Testis (tissue), 3 donors: ENCODE results near the gene MRM3. TPM values are rescaled to one million over a fixed set of nuclear protein-coding genes. Genes with fewer than 3 reads are reported as not detected.
"Not testable (repeated sequence)": the region's sequence is repeated elsewhere in the genome, so short reads cannot be mapped to it uniquely, and the experiment has no call there.

Experiments used
- DNase-seq: peaks from one replicate; pipeline ENCODE4 v3.0.0-alpha.2; 2019
- H3K27ac ChIP-seq, 2 donors: fragments of 200-600 bp; sonication (generic); one replicate each; pipeline ENCODE4 v1.5.1; 2019
- H3K27me3 ChIP-seq: fragments of 200-600 bp; sonication (generic); one replicate; pipeline ENCODE4 v1.5.1; 2019
- H3K36me3 ChIP-seq: fragments of 200-600 bp; sonication (generic); one replicate; pipeline ENCODE4 v1.5.1; 2017; ENCODE audit warnings: low read depth; ENCODE audit errors: missing control alignments
- H3K4me1 ChIP-seq: fragments of 200-600 bp; sonication (generic); one replicate; pipeline ENCODE4 v1.5.1; 2019
- H3K4me3 ChIP-seq, 2 donors: fragments of 200-600 bp; sonication (generic); one replicate each; pipeline ENCODE4 v1.5.1; 2017 to 2019
- H3K9me3 ChIP-seq: fragments of 200-600 bp; sonication (generic); one replicate; pipeline ENCODE4 v1.5.1; 2017
- CTCF ChIP-seq, 3 experiments: fragments of 450-650 bp in 2 of 3; fragments of 200-600 bp in 1 of 3; sonication (generic) in 1 of 3; IDR thresholded peaks; one replicate each; pipeline ENCODE4 v1.5.1; 2016 to 2019; ENCODE audit warnings: antibody characterized with exemption in 3 of 3, mild to moderate bottlenecking in 2 of 3, moderate library complexity in 1 of 3
- POLR2A ChIP-seq: fragments of 450-650 bp; IDR thresholded peaks from one replicate; pipeline ENCODE4 v1.6.1; 2017; ENCODE audit warnings: antibody characterized with exemption, mild to moderate bottlenecking, moderate library complexity
- WGBS, 2 donors: methylation state at CpG; one replicate each; pipeline ENCODE4 v1.1.5; 2018; 5-methylcytosine and 5-hydroxymethylcytosine counted together
- intact Hi-C: fragments of 100-400 bp; cut with DNase I; formaldehyde crosslinking; loops from one replicate; pipeline ENCODE4 v1.15.1; 2023; ENCODE audit warnings: low total_unique reads
- polyA plus RNA-seq: library from polyadenylated mRNA; stranded (reverse); fragments of 350-450 nt; fragmentation: Illumina TruSeq; extraction: RNeasy Lipid Tissue Mini Kit (QIAGEN cat#74804); gene quantifications from one replicate; pipeline ENCODE4 v1.2.3, GENCODE V29; 2014; ENCODE audit warnings: low read depth, low replicate concordance; ENCODE audit not compliant: insufficient read depth
- total RNA-seq, 2 donors: library from RNA; depleted of rRNA; stranded (reverse); fragments of >200 nt; gene quantifications; one replicate each; pipeline ENCODE4 v1.2.3, GENCODE V29; 2016

MRM3 gene
- total and polyA plus RNA-seq, 3 donors from 2014 or later: 26.0 to 33.1 (median 32.6) TPM

DNA sequence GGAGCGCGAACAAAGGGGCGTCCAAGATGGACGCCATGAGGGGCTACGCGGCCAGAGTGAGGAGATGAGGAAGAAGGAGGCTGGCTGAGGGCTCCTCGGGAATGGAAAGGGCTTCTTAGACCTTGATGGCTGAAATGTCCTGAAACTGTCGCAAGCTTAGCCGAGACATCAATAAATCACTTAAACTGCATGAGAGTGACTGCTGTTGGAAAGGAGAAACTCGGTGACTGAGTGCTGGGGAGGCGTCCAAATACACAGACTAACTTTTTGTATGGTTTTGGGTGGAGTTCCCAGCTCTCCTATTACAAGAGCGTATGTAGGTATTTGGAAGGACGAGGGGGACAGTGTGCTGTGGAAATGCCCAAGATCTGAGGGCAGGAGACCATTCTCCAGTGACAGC, 28.7 kb upstream of the MRM3 start:
- H3K27me3 ChIP-seq: no peaks in the 10 kb centered on the region

DNA sequence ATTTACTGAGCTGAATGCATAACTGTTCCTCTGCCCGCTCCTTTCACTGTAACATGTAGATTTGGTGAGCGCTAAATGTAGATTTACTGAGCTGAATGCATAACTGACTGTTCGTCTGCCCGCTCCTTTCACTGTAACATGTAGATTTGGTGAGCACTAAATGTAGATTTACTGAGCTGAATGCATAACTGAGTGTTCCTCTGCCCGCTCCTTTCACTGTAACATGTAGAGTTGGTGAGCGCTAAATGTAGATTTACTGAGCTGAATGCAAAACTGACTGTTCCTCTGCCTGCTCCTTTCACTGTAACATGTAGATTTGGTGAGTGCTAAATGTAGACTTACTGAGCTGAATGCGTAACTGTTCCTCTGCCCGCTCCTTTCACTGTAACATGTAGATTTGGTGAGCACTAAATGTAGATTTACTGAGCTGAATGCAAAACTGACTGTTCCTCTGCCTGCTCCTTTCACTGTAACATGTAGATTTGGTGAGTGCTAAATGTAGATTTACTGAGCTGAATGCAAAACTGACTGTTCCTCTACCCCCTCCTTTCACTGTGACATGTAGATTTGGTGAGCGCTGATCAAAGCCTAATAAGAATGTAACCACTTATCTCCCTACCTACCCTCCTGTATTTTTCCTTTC, 26.7 kb upstream of the MRM3 start:
- H3K27ac ChIP-seq, DNase-seq, H3K27me3 ChIP-seq, H3K9me3 ChIP-seq, intact Hi-C loops, H3K36me3 ChIP-seq, H3K4me3 ChIP-seq: not testable (repeated sequence)
- 92 to 95% methylated on average over 9 of the region's 9 CpGs for WGBS, 2 donors
- peaks cover 11% of the 10 kb centered on the region for H3K4me1 ChIP-seq

More for the DNA sequence above, 28.7 kb upstream of the MRM3 start:
- 69 to 74% methylated on average over 13 of the region's 13 CpGs for WGBS, 2 donors
- TF ChIP-seq POLR2A (no peak), CTCF (IDR thresholded peaks at IDR 0.05) (no peak)
- Histone ChIP-seq H3K36me3 (no peaks in the 10 kb centered on the region), H3K27ac (peak overlapping the region; percentile 55 to 66), H3K9me3 (no peaks in the 10 kb centered on the region), H3K4me3 (peak overlapping the region; percentile 18 to 49), H3K4me1 (peaks cover 12% of the 10 kb centered on the region)
- intact Hi-C loops: no loop called here
- no peak for DNase-seq

- H3K36me3 ChIP-seq, H3K27ac ChIP-seq, H3K9me3 ChIP-seq, DNase-seq, H3K4me3 ChIP-seq, H3K27me3 ChIP-seq, intact Hi-C loops, H3K4me1 ChIP-seq: not testable (repeated sequence)
- 67 to 82% methylated on average over 15 of the region's 15 CpGs for WGBS, 2 donors
Measured at GRCh38 chr17:756010-756567, 26.1 kb upstream of the MRM3 start.

GRCh38 chr17:759964-760363, 22.2 kb upstream of the MRM3 start:
- no peak overlapping the region for H3K4me3 ChIP-seq
- H3K27ac ChIP-seq: no peak overlapping the region
- 88 to 90% methylated on average over 5 of the region's 5 CpGs for WGBS, 2 donors

DNA sequence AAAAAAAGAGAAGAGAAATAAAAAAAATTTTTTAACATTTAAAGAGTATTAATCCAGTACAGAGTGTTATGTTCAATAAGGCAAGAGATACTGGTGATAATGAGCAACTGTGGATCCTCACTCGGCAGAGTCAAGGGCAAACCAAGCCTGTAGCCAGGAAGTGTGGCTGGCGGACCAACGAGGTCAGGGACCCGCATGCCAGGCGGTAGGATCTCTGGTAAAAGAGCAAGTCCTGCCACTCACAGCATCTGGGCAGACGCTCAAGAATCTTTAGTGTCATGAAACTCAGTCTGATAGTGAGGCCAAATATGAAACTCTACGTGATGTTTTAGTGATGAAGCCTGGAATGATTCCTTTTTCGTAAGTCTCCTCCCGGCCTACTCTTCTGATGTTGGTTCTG, 21.8 kb upstream of the MRM3 start:
- H3K9me3 ChIP-seq: no peaks in the 10 kb centered on the region
- WGBS, 2 donors: 69 to 74% methylated on average over 9 of the region's 9 CpGs
- intact Hi-C loops: no loop called here

More at GRCh38 chr17:759964-760363, 22.2 kb upstream of the MRM3 start:
- no peaks in the 10 kb centered on the region for H3K27me3 ChIP-seq
- DNase-seq: no peak
- no peaks in the 10 kb centered on the region for H3K9me3 ChIP-seq
- H3K36me3 ChIP-seq: no peaks in the 10 kb centered on the region
- intact Hi-C loops: no loop called here
- TF ChIP-seq POLR2A (no peak), CTCF (IDR thresholded peaks at IDR 0.05) (no peak)
- no peaks in the 10 kb centered on the region for H3K4me1 ChIP-seq

More for the DNA sequence above, 21.8 kb upstream of the MRM3 start:
- TF ChIP-seq CTCF (IDR thresholded peaks at IDR 0.05): no peak
- TF ChIP-seq POLR2A: no peak
- H3K4me3 ChIP-seq: no peak overlapping the region
- DNase-seq: no peak
- H3K27me3 ChIP-seq: no peaks in the 10 kb centered on the region
- H3K27ac ChIP-seq: no peak overlapping the region
- no peaks in the 10 kb centered on the region for H3K4me1 ChIP-seq
- H3K36me3 ChIP-seq: no peaks in the 10 kb centered on the region
